Testis (tissue), 2 donors: ENCODE results near the gene METTL16.

Source experiments
- POLR2A ChIP-seq: fragments of 450-650 bp; IDR thresholded peaks from one replicate; pipeline ENCODE4 v1.6.1; 2017; ENCODE audit warnings: antibody characterized with exemption, mild to moderate bottlenecking, moderate library complexity
- TF ChIP-seq, protein P1 (sequence below), 3 experiments: fragments of 450-650 bp in 2 of 3; fragments of 200-600 bp in 1 of 3; sonication (generic) in 1 of 3; IDR thresholded peaks; one replicate each; pipeline ENCODE4 v1.5.1; 2016 to 2019; ENCODE audit warnings: antibody characterized with exemption in 3 of 3, mild to moderate bottlenecking in 2 of 3, moderate library complexity in 1 of 3

DNA sequence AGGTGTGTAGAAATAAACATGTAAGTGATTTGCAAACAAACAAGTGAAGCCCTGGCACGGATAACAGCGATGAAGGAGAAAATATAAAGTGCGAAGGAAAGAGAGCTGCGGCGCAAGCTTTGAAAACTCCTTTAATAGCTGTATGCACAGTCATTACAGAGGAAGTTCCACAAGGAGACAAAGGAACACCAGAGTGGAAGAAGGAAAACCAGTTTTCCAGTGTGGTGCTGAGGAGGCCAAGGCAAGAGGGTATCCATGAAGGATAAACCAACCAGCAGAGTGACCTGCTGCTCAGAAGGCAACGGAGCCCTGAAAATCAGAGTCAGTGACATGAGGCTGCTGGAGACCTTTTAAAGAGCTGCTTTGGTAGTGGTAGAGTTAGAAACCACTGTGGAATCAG is 24.4 kb downstream of the METTL16 start:
- TF ChIP-seq, protein P1, sequence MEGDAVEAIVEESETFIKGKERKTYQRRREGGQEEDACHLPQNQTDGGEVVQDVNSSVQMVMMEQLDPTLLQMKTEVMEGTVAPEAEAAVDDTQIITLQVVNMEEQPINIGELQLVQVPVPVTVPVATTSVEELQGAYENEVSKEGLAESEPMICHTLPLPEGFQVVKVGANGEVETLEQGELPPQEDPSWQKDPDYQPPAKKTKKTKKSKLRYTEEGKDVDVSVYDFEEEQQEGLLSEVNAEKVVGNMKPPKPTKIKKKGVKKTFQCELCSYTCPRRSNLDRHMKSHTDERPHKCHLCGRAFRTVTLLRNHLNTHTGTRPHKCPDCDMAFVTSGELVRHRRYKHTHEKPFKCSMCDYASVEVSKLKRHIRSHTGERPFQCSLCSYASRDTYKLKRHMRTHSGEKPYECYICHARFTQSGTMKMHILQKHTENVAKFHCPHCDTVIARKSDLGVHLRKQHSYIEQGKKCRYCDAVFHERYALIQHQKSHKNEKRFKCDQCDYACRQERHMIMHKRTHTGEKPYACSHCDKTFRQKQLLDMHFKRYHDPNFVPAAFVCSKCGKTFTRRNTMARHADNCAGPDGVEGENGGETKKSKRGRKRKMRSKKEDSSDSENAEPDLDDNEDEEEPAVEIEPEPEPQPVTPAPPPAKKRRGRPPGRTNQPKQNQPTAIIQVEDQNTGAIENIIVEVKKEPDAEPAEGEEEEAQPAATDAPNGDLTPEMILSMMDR (IDR thresholded peaks at IDR 0.05) = no peak
- no peak for TF ChIP-seq POLR2A
